NAMALWA (cell line): ENCODE measurements around the gene MAEA.
"Not testable (repeated sequence)": the region's sequence is repeated elsewhere in the genome, so short reads cannot be mapped to it uniquely, and the experiment has no call there.

ENCODE experiments used
- DNase-seq: peaks from one replicate; pipeline ENCODE4 v3.0.0-alpha.2; 2015; ENCODE audit warnings: low spot score

The MAEA gene

GRCh38 chr4:1279253-1279652, 10.4 kb upstream of the MAEA start:
- DNase-seq, result no peak

DNA sequence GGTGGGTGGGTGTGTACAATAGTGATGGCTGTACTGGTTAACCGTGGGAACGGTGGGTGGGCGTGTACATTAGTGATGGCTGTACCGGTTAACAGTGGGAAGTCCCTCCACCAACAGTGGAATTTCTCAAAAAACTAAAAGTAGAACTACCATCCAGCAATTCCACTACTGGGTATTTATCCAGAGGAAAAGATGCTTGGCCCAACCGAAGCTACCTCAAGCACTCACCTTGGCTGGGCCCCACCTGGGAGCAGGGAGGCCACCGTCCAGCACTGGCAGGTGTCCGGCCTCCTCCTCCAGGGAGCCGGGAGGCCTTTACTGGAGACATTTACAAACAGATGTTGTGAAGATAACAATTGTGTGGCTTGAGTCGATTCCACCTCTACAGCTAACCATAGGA, 6.0 kb upstream of the MAEA start:
- no peak for DNase-seq

- no peak for DNase-seq
Observed at GRCh38 chr4:1285151-1285789, 4.4 kb upstream of the MAEA start.

- peak; percentile 68 for DNase-seq
Observed at GRCh38 chr4:1285790-1286553, 3.7 kb upstream of the MAEA start.

DNA sequence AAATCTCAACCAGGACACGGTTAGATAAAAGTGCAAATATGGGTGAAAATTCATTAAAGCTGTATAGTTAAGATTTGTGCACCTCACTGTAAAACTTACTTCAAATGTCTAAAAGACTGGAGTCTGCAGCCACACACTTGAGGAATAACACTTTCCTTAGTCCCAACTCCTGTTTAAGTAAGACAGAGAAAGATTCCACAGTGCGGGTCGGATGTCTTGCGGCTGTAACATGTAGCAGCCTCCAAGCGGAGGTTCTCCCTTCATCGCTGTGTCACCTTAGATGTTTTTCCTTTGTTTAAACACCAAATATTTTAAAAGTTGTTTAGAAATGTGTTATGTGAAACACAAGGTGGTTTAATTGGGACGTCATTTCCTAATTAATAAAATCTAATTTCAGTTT, 905 bp upstream of the MAEA start:
- no peak for DNase-seq

- peak; percentile 36 for DNase-seq
Observed at GRCh38 chr4:1290165-1290977, 680 bp downstream of the MAEA start.

DNA sequence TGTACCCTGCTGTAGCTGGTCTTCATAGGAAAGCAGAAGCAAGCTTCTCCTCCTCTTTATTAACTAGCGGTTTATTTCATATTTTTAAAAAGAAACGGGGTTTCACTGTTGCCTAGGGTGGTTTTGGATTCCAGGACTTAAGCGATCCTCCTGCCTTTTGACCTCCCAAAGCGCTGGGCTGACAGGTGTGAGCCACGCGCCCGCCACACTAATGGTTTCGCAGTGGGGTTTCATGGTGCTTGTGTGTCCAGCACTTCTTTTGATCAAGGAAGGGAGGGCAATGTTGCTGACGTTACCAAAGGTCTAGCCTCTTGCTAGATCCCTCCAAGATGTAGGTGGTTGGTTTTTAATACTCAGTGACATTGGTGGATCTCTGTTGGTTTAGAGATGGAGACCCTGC, 1.4 kb downstream of the MAEA start:
- no peak for DNase-seq

GRCh38 chr4:1291996-1292702, 2.5 kb downstream of the MAEA start:
- no peak for DNase-seq

GRCh38 chr4:1292703-1293011, 3.0 kb downstream of the MAEA start:
- not testable (repeated sequence) for DNase-seq

DNA sequence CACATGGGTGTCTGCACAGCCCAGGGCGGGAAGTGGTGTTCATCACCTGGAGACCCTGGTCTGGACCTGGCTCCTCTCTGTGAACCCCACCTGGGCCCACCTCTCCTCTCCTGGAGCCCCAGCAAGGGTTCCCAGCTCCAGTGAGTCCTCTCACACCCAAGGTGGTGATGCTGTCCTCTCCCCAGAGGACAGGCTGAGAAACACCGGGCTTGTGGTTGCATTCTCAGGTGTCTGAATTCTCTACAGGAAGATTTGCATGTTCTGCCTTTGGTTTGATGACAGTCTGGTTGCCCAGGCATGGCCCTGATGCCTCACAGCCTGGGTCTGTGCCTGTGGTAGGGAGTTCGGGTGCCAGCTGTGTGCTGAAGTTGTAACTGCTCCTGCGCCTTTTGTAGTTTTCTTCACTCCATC, 3.8 kb downstream of the MAEA start:
- DNase-seq, result peak; percentile 38

DNA sequence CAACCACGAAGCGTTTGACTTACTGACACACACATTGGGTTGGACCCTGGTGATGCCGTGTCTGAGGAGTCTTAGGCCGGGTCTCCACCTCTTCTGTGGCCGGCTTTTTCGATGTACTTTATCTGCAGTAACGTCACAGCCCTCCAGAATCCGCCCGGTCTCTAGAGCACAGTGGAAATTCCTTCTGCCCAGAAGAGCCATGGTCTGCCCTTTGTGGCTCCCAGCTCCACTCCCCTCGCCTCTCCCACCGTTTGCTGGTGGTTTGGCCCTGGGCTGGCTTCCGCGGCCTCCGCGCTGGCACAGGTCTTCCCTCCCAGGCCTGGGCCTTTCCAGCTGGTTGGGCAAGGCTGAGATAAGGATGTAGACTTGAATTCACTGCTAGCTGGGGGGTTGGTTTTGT, 4.3 kb downstream of the MAEA start:
- DNase-seq, result no peak

DNA sequence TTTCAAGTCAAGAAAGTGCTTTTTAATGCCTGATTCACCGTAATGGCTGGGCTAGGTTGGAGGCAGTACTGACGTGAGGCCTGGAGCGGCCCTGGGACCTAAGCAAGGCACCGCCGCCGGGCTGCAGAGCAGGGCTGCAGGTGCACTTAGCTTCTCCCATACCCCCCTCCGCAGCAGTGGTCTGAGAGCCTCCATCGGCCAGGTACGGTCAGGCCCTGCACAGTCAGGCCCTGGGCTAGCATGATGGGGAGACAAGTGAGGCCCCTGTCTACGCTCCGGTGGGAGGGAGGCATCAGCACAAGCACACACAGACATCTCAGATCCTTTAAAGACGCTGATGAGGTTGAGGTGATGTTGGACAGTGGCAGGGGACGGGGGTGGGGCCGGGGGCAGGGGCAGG, 4.7 kb downstream of the MAEA start:
- no peak for DNase-seq

DNA sequence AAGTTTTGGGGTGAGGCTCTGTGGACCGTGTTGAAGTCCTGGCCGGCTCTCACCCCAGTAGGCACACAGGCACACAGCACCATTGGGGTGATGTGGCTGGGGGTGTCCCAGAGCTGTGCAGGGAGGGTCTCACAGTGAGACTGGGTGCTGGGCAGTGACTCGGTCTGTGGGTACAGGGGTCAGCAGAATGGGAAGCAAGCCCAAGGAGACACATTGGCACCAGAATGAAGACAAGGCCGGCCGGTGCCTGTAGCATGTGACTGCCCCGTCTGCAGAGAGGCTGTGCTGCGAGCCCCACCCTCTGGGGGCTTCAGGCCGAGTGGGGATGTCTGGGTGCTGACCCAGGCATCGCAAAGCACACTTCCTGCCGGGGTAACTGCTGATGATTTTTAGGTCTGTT, 5.2 kb downstream of the MAEA start:
- no peak for DNase-seq

GRCh38 chr4:1295405-1296055, 5.8 kb downstream of the MAEA start:
- DNase-seq, result no peak

DNA sequence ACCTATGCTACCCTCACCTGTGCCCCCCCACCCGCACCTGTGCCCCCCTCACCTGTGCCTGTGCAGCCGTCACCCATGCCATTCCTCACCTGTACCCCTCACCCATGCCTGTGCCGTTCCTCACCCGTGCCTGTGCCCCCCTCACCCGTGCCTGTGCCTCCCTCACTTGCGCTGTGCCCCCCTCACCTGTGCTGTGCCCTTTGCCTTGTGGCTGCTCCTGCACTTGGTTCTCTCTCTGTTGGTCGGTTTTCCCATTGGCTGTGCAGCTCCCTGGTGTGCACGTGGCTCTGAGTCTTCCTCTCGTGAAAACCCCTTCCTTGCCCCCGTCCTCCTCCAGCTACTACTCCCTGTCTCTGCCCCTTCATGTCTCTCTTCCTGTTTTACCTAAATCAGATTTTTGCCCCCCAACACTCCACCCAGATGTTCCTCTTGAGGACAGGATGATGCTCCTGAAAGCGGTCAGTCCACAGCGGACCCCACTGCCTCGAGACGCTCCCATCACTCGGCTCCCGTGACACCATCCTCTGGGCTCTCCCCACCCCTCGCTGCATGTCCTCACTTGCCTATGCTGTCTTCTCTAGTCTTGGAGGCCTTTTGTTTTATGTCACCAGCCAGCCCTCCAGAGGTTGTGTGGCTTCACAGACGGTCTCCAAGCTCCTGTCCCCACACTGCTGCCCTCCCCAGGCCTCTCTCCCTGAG, 6.8 kb downstream of the MAEA start:
- no peak for DNase-seq

DNA sequence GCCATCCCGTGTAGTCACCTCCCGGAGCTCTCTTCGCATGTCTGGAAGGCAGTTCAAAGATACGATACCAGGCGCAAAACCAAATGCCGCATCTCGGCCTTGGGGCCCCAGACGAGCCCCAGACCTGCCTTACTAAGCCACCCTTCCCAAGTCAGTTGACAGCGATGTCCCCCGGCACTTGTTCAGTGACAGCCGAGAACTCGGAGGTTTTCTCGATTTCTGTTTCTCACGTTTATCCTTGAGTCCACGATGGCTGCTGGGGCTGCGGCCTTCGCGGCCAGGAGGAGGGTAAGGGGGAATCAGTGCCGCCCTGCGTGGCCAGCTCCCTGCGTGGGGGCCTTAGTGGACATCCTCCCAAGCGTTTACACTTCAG, 7.3 kb downstream of the MAEA start:
- no peak for DNase-seq

GRCh38 chr4:1297456-1298325, 8.0 kb downstream of the MAEA start:
- no peak for DNase-seq

DNA sequence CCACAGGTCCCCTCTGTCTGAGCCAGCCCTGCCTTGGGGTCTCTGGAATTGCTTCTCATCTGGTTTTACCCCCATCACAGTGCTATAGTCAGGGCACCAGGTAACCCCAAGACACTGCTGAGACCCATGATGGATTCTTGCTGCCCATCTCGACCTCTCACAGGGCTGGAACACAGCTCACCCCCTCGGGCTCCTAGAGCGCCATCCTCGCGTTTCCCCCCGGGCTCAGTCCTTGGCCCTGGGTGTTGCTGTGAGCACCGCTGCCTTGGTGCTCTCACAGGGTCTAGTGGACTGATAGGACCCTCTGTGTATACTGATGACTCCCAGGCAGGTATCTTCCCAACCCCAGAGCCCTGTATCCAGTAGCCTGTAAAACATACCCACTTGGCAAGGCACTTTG, 8.8 kb downstream of the MAEA start:
- DNase-seq, result no peak

DNA sequence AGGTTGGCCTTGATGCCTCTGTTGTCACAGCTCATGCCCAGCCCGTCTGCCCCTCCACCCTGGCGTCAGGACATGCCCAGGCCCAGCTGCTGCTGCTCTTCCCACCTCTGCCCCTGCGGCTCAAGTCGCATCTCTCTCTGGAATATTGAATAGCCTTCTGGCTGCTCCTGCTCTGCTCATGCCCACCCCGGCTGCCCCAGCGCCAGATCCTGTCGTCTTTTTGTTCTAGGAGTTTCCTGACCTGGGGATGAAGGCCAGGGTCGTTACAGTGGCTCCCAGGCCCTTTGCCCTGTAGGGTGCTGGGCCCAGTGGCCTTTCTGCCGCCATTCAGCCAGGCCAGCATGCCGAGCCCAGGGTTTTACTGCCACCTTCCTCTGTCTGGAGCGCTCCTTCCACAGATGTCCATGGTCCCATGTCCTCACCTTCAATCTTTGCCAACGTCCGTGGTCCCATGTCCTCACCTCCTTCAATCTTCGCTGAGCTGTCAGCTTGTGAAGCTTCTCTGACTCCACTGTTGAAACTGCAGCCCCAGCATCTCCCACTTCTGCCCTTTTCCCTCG, 9.7 kb downstream of the MAEA start:
- DNase-seq, result no peak
